A549 (cell line): ENCODE results near the gene EEFSEC. TPM values are rescaled to one million over a fixed set of nuclear protein-coding genes. Genes with fewer than 3 reads are reported as not detected.

ENCODE experiments used
- ATAC-seq, 2 experiments: fragments of 200-7000 bp in 1 of 2; fragments of >200 bp in 1 of 2; cut with Nextera tagmentation in 1 of 2; cut with Tn5 transposase in 1 of 2; 3 replicates each; pipeline versions ENCODE4 v1.8.0 to v1.9.1; 2018 to 2020; ENCODE audit warnings: mild to moderate bottlenecking in 1 of 2, moderate library complexity in 1 of 2
- CTCF ChIA-PET: fragments of 300-600 bp; sonication (Branson Sonifier 250); formaldehyde crosslinking; extraction: SDS; loops from one replicate; lab custom pipeline; 2021; ENCODE audit warnings: antibody characterized with exemption, inconsistent platforms; lab: Yijun Ruan, JAX
- POLR2A ChIA-PET: fragments of 350-600 bp; formaldehyde crosslinking; extraction: SDS; loops from one replicate; lab custom pipeline; 2021; ENCODE audit warnings: antibody characterized with exemption, inconsistent platforms; lab: Yijun Ruan, JAX
- DNase-seq, 2 experiments: peaks; one replicate each; pipeline versions ENCODE4 v3.0.0 to v3.0.0-alpha.2; 2011 to 2016; ENCODE audit warnings: low read depth in 1 of 2, low spot score in 1 of 2
- FAIRE-seq: peaks from 2 replicates; lab custom pipeline; 2011; peaks lifted over from hg19 to GRCh38; lab: Jason Lieb, UNC
- H3K27ac ChIP-seq, 2 experiments: fragments of >200 bp; sonication (Bioruptor Twin); formaldehyde crosslinking; 3 replicates each; pipeline ENCODE4 v1.5.1; 2016 to 2017
- H3K4me1 ChIP-seq: fragments of >200 bp; sonication (Bioruptor Twin); formaldehyde crosslinking; 3 replicates; pipeline ENCODE4 v1.6.1; 2016
- H3K4me2 ChIP-seq: fragments of >200 bp; sonication (Bioruptor Twin); formaldehyde crosslinking; 3 replicates; pipeline ENCODE4 v1.6.1; 2016
- H3K4me3 ChIP-seq: fragments of >200 bp; sonication (Bioruptor Twin); formaldehyde crosslinking; 3 replicates; pipeline ENCODE4 v1.5.1; 2016
- H3K9me3 ChIP-seq: fragments of >200 bp; sonication (Bioruptor Twin); formaldehyde crosslinking; 3 replicates; pipeline ENCODE4 v1.6.1; 2016
- BCL3 ChIP-seq: fragments of >200 bp; sonication (Bioruptor Twin); formaldehyde crosslinking; IDR thresholded peaks from 3 replicates; pipeline ENCODE4 v1.6.1; 2016
- BHLHE40 ChIP-seq: IDR thresholded peaks from 2 replicates; pipeline ENCODE4 v1.6.1; 2012; ENCODE audit warnings: low read depth, low read length, inconsistent platforms
- CBX2 ChIP-seq: fragments of 200-600 bp; sonication (generic); IDR thresholded peaks from 2 replicates; pipeline ENCODE4 v1.6.1; 2016; ENCODE audit warnings: low read depth, mild to moderate bottlenecking, borderline replicate concordance
- EHF ChIP-seq: fragments of 250-450 bp; sonication (Bioruptor Pico); IDR thresholded peaks from 2 replicates; pipeline ENCODE4 v1.5.0; 2020; ENCODE audit warnings: mild to moderate bottlenecking
- ELK1 ChIP-seq: fragments of 150-350 bp; IDR thresholded peaks from 2 replicates; pipeline ENCODE4 v1.6.1; 2014; ENCODE audit warnings: low read depth, mild to moderate bottlenecking, low read length
- EP300 ChIP-seq, 2 experiments: fragments of >200 bp; sonication (Bioruptor Twin); formaldehyde crosslinking; IDR thresholded peaks; 2 replicates in 1 of 2; 3 replicates in 1 of 2; pipeline ENCODE4 v1.6.1; 2016 to 2017
- FOSB ChIP-seq: fragments of 250-450 bp; sonication (Bioruptor Pico); IDR thresholded peaks from 2 replicates; pipeline ENCODE4 v1.5.0; 2020; ENCODE audit warnings: mild to moderate bottlenecking, moderate library complexity
- FOSL2 ChIP-seq, 2 experiments: fragments of 450-650 bp in 1 of 2; fragments of >200 bp in 1 of 2; sonication (Bioruptor Twin) in 1 of 2; formaldehyde crosslinking; IDR thresholded peaks; 2 replicates each; pipeline versions ENCODE4 v1.5.0 to v1.6.1; 2016 to 2020; ENCODE audit warnings: mild to moderate bottlenecking in 1 of 2, moderate library complexity in 1 of 2
- GATA3 ChIP-seq: IDR thresholded peaks from 2 replicates; pipeline ENCODE4 v1.6.1; 2012; ENCODE audit warnings: borderline replicate concordance
- HES2 ChIP-seq: fragments of >200 bp; sonication (Bioruptor Twin); formaldehyde crosslinking; IDR thresholded peaks from 2 replicates; pipeline ENCODE4 v1.6.1; 2016
- HOXA7 ChIP-seq: fragments of 250-450 bp; sonication (Bioruptor Pico); IDR thresholded peaks from 2 replicates; pipeline ENCODE4 v1.5.0; 2020; ENCODE audit warnings: mild to moderate bottlenecking, moderate library complexity
- HOXB5 ChIP-seq: fragments of 250-450 bp; sonication (Bioruptor Pico); IDR thresholded peaks from 2 replicates; pipeline ENCODE4 v1.5.0; 2020; ENCODE audit warnings: mild to moderate bottlenecking, moderate library complexity
- JUNB ChIP-seq: fragments of >200 bp; sonication (Bioruptor Twin); formaldehyde crosslinking; IDR thresholded peaks from 2 replicates; pipeline ENCODE4 v1.6.1; 2016
- KDM1A ChIP-seq: fragments of 200-600 bp; sonication (generic); IDR thresholded peaks from 2 replicates; pipeline ENCODE4 v1.6.1; 2016; ENCODE audit warnings: low read depth, mild to moderate bottlenecking
- NFE2L2 ChIP-seq: fragments of 150-350 bp; conservative IDR thresholded peaks from 2 replicates; pipeline ENCODE4 v1.6.1; 2014; ENCODE audit warnings: low read length
- NPAS2 ChIP-seq: fragments of 250-450 bp; sonication (Bioruptor Pico); IDR thresholded peaks from 2 replicates; pipeline ENCODE4 v1.8.0; 2022; ENCODE audit warnings: mild to moderate bottlenecking, moderate library complexity, borderline replicate concordance
- NR3C1 ChIP-seq: fragments of >200 bp; sonication (Bioruptor Twin); formaldehyde crosslinking; IDR thresholded peaks from 3 replicates; pipeline ENCODE4 v1.6.1; 2017
- PBX3 ChIP-seq: IDR thresholded peaks from 2 replicates; pipeline ENCODE4 v1.6.1; 2012
- REST ChIP-seq: fragments of 200-600 bp; sonication (generic); IDR thresholded peaks from 2 replicates; pipeline ENCODE4 v1.6.1; 2016; ENCODE audit warnings: antibody characterized with exemption, mild to moderate bottlenecking, moderate library complexity
- RNF2 ChIP-seq: fragments of 200-600 bp; sonication (generic); IDR thresholded peaks from 2 replicates; pipeline ENCODE4 v1.6.1; 2016; ENCODE audit warnings: low read depth, mild to moderate bottlenecking, antibody characterized with exemption, moderate library complexity, borderline replicate concordance
- TP53 ChIP-seq: fragments of 250-450 bp; sonication (Bioruptor Pico); IDR thresholded peaks from 2 replicates; pipeline ENCODE4 v1.5.0; 2021; ENCODE audit warnings: mild to moderate bottlenecking, moderate library complexity
- ZC3H11A ChIP-seq: fragments of 450-650 bp; IDR thresholded peaks from 2 replicates; pipeline ENCODE4 v1.6.1; 2014; ENCODE audit warnings: antibody characterized with exemption, mild to moderate bottlenecking
- WGBS: methylation state at CpG from one replicate; pipeline ENCODE4 v1.1.6; 2017; ENCODE audit errors: missing lambda C conversion rate; 5-methylcytosine and 5-hydroxymethylcytosine counted together
- polyA plus RNA-seq, 4 experiments: library from polyadenylated mRNA; depleted of rRNA in 3 of 4; stranded (reverse); fragments of >200 nt; fragmentation: RNase III in 1 of 4; extraction: RNeasy Plus Mini Kit Qiagen cat#74134 plus additional on column Dnase treatment in 1 of 4; gene quantifications; 2 replicates in 3 of 4; 3 replicates in 1 of 4; pipeline ENCODE4 v1.2.3, GENCODE V29; 2011 to 2017
- TF ChIP-seq, protein P1 (sequence below): fragments of 250-450 bp; sonication (Bioruptor Pico); IDR thresholded peaks from 2 replicates; pipeline ENCODE4 v1.5.0; 2020; ENCODE audit warnings: low read depth, mild to moderate bottlenecking, moderate library complexity

EEFSEC gene
- polyA plus RNA-seq, 2 of the 4 experiments (the other 2 are of a cell fraction): 6.9 to 7.3 TPM

GRCh38 chr3:128381609-128382008, 228.3 kb downstream of the EEFSEC start:
- POLR2A ChIA-PET: no interaction called here
- no peak overlapping the region for H3K27ac ChIP-seq
- WGBS: 89% methylated on average over 6 of the region's 10 CpGs
- no peak overlapping the region for H3K4me2 ChIP-seq
- ATAC-seq (no peak), DNase-seq (no peak), FAIRE-seq (no peak)
- no peaks in the 10 kb centered on the region for H3K9me3 ChIP-seq
- peaks cover 16% of the 10 kb centered on the region for H3K4me1 ChIP-seq
- CTCF ChIA-PET: interaction anchor here (1.3 kb wide), 1 partner anchor 211 kb away, joined by 3 read pairs; no protein-coding TSS in a partner anchor
- no peak overlapping the region for H3K4me3 ChIP-seq
- TF ChIP-seq HOXB5 (CRISPR knock-in tag): no peak
- TF ChIP-seq ZC3H11A: no peak
- TF ChIP-seq FOSB (CRISPR knock-in tag): no peak
- TF ChIP-seq HOXA7 (CRISPR knock-in tag): no peak
- no peak for TF ChIP-seq HES2
- TF ChIP-seq EHF (CRISPR knock-in tag): no peak
- TF ChIP-seq PBX3: no peak
- no peak for TF ChIP-seq NR3C1
- no peak for TF ChIP-seq FOSL2 (IDR thresholded peaks at IDR 0.05)
- TF ChIP-seq FOSL2 (CRISPR knock-in tag; IDR thresholded peaks at IDR 0.05): no peak
- TF ChIP-seq ELK1: no peak
- no peak for TF ChIP-seq NFE2L2
- no peak for TF ChIP-seq TP53 (CRISPR knock-in tag)
- TF ChIP-seq KDM1A: no peak
- TF ChIP-seq, all 56 proteins: peak for 0

- ATAC-seq: no peak
- ChIA-PET CTCF (interaction anchor here (1.3 kb wide), 1 partner anchor 212 kb away, joined by 3 read pairs; no protein-coding TSS in a partner anchor), POLR2A (no interaction called here)
- Histone ChIP-seq H3K4me2 (no peak overlapping the region), H3K4me1 (peaks cover 16% of the 10 kb centered on the region), H3K4me3 (no peak overlapping the region), H3K27ac (no peak overlapping the region), H3K9me3 (no peaks in the 10 kb centered on the region)
- no peak for DNase-seq
- TF ChIP-seq NFE2L2: no peak
- WGBS: 82% methylated on average over 8 of the region's 14 CpGs
- FAIRE-seq: no peak
Measured at GRCh38 chr3:128382221-128382807, 229.0 kb downstream of the EEFSEC start.

GRCh38 chr3:128383316-128384235, 230.3 kb downstream of the EEFSEC start:
- H3K4me3 ChIP-seq: no peak overlapping the region
- ATAC-seq: peak; percentile 65 to 84; a peak in 5 of 6 replicates
- CTCF ChIA-PET: interaction anchor here (0.8 kb wide), 1 partner anchor 27 kb away, joined by 3 read pairs; no protein-coding TSS in a partner anchor
- TF ChIP-seq JUNB (no peak), BHLHE40 (no peak), BCL3 (no peak), NPAS2 (CRISPR knock-in tag) (no peak), REST (no peak), EP300 (IDR thresholded peaks at IDR 0.05) (no peak), RNF2 (no peak), CBX2 (no peak), GATA3 (no peak)
- TF ChIP-seq, protein P1, sequence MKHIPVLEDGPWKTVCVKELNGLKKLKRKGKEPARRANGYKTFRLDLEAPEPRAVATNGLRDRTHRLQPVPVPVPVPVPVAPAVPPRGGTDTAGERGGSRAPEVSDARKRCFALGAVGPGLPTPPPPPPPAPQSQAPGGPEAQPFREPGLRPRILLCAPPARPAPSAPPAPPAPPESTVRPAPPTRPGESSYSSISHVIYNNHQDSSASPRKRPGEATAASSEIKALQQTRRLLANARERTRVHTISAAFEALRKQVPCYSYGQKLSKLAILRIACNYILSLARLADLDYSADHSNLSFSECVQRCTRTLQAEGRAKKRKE (CRISPR knock-in tag): no peak

More at GRCh38 chr3:128383316-128384235, 230.3 kb downstream of the EEFSEC start:
- Histone ChIP-seq H3K4me1 (peaks cover 16% of the 10 kb centered on the region), H3K27ac (peak overlapping the region in 1 of 2 experiments; percentile 69; a peak in 3 of 6 replicates), H3K4me2 (peak overlapping the region; percentile 42), H3K9me3 (no peaks in the 10 kb centered on the region)
- FAIRE-seq: no peak
- DNase-seq: peak; percentile 38 to 40
- WGBS: 78% methylated on average over 8 of the region's 11 CpGs
- POLR2A ChIA-PET: no interaction called here
